Occipital lobe (tissue), 2 donors: ENCODE measurements around the gene RUNX2. TPM values are rescaled to one million over a fixed set of nuclear protein-coding genes. Genes with fewer than 3 reads are reported as not detected.
"Not testable (repeated sequence)": the region's sequence is repeated elsewhere in the genome, so short reads cannot be mapped to it uniquely, and the experiment has no call there.

Source experiments
- DNase-seq: peaks from one replicate; lab custom pipeline; 2025; lab: John Stamatoyannopoulos, UW
- total RNA-seq: library from RNA; depleted of rRNA; stranded (reverse); fragments of >200 nt; gene quantifications from one replicate; pipeline ENCODE4 v1.2.3, GENCODE V29; 2014

Gene RUNX2
- total RNA-seq, 1 donor from 2014 or later: 0.16 TPM

DNA sequence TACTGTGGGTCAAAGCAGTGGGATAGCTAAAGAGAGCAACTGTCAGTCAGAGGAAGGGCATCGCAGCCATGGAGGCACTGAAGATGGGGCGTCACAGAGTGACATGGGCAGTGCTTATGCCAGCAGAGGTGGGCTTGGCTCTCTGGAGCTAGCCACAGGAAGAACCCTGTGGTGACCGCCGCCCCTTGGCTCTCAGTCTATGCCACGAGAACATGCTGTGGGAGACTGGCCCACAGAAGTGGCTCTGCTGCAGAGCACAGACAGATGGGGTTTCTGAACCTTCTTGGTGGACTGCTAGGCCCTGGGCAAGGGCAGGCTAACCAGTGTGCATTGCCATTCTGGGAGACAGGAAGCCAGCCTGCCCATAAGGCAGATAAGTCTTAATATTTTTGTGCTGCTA is 339.6 kb downstream of the RUNX2 start:
- no peak for DNase-seq

DNA sequence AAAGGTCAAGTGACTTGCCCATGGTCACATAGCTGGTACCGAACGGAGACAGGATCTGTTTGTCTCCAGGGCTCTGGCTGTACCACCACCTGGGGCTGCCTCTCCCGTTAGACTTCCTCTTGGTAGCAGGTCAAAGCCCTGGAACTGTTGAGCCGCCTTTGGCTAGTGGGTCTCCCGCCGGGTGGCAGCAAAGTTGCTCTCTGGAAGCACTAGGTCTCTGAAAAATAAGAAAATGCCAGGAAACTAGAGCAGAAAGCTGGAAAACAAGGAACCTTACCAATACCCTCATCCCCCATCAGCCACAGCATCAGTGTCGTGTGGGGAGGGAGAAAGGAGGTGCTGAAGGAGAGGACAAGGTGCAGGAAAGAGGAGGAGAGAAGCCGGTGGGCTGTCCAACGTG is 340.6 kb downstream of the RUNX2 start:
- DNase-seq: no peak

DNA sequence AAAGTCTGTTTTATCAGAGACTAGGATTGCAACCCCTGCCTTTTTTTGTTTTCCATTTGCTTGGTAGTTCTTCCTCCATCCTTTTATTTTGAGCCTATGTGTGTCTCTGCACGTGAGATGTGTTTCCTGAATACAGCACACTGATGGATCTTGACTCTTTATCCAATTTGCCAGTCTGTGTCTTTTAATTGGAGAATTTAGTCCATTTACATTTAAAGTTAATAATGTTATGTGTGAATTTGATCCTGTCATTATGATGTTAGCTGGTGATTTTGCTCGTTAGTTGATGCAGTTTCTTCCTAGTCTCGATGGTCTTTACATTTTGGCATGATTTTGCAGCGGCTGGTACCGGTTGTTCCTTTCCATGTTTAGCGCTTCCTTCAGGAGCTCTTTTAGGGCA is 345.0 kb downstream of the RUNX2 start:
- not testable (repeated sequence) for DNase-seq

DNA sequence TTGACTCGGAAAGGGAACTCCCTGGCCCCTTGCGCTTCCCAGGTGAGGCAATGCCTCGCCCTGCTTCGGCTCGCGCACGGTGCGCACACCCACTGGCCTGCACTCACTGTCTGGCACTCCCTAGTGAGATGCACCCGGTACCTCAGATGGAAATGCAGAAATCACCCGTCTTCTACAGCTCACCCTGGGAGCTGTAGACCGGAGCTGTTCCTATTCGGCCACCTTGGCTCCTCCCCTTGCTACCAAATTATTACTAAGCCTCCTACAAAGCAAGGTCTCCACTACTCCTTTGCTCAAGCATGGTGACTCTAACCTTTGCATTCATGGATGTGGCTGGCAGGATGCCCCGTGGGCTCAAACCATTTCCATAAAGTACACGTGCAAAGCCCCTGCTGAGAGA is 347.0 kb downstream of the RUNX2 start:
- not testable (repeated sequence) for DNase-seq

DNA sequence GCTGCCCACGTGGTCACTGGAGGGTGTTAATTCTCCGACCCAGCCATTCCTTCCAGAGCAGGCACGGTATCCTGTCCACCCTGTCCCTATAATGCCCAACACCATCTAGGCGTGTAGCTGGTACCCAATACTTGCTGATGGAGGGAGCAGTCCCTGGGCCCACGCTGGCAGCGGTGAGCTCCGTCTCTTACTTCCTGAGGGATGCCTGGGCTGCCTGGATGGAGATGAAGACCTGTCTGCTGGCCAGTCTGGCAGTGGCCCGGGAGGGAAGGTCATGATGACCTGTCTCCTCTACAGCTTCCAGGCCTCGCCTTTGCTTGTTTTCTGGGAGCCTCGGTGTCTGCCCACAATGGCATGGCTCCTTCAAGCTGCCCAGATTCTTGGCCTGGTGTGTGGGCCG is 347.5 kb downstream of the RUNX2 start:
- DNase-seq: no peak

DNA sequence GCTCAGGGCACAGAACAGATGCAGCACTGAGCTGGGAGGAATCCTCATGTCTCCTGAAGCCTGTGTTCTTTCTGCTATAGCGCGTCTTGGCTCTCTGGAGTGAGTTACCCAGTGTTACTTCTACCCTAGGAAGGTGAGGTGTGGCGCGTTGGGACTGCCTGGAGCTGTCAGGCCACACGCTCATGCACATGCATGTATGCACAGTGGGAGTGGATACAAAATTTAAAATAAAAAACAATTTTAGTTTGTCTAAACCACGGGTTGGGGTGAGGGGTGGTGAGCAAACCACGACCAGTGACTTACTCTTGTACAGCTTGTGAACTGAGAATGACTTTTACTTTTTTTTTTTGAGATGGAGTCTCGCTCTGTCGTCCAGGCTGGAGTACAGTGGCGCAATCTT is 348.2 kb downstream of the RUNX2 start:
- DNase-seq: no peak

DNA sequence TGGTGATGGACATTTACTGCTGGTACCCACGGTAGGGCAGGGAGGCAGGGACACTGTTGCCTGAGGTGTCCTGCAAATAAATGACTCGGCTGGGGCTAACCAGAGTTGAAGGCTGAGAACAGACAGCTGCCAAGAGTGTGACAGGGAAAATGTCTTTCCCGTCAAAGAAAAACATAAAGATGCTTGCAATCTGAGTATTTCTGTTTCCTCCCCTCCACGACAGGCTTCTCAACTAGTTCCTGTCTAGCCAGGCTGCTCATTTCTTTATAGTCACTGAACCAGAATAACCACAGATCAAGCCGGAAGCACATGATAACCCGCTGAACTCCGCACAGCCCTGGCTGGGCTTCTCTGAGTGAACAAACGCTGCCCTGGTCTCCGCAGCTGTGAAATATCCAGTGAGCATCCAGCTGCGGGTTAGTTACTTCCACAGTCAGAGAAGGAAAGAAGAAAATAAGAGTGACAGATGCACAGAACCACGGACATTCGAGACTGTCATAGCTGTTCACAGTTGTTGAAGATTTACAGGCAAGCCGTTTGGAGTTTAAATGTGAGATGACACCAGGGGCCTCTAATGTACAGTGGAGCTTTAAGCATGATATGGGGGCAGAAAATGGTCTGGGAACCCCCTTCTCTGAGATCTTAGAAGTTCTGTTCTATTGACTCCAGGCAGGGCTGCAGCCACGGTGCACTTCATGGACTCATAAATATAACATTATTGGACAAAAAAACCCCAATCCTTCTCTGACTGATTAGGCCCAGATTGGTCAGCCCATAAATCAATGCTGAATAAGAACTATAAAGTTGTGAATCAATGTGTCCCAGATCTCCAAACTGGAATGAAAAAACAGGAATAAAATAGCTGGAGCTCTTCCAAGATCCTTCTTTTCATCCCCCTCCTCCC is 349.5 kb downstream of the RUNX2 start:
- no peak for DNase-seq

DNA sequence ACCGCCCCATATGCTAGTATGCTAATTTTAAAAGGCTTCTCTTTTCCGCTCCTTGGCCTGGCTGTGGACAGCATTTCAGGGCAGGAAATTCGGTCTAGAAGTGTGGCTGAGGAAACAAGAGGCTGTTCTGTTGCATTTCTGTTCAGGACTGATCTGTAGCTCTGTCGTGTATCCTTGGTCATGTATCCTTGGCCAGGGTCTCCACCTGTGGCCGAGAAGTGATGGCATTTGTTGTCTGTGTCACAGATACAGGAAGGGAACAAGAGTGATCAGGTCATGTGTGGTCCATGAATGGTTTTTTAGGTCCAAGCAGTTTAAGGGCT is 350.1 kb downstream of the RUNX2 start:
- no peak for DNase-seq

DNA sequence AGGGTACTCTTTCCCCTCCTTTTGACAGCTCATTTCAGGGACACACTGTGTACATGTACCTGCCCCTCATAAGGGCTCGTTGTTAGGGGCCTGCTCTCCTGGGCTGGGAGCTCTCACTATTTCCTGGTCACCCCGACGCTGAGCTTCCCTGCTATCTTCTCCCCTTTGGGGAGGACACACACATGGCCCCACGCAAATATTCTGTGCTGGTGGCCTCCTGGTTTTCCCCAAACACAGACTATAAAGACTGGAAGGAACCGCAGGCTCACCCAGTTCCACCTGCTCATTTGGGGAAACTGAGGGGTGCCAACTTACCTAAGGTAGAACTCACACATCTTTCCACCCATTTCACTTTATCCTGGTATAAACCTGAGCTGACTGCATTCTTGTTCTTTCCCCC is 351.0 kb downstream of the RUNX2 start:
- DNase-seq: no peak

DNA sequence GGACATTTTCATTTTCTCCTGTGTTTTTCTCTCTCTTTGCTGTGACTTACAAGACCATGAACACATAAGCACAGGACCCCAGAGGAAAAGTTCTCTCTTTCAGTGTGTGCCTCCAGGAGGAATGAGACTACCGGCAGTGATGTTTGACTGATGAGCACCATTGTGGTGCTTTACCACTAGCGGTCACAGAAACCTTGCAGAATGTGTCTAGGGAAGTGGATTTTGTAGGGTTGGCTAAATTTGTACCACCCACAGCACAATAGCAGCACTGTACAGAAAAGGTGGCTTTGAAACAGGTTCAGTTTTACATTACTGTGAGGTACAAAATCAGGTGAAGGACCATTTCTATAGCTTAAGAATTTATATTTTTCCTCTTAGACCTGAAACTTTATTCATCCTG is 351.5 kb downstream of the RUNX2 start:
- no peak for DNase-seq

DNA sequence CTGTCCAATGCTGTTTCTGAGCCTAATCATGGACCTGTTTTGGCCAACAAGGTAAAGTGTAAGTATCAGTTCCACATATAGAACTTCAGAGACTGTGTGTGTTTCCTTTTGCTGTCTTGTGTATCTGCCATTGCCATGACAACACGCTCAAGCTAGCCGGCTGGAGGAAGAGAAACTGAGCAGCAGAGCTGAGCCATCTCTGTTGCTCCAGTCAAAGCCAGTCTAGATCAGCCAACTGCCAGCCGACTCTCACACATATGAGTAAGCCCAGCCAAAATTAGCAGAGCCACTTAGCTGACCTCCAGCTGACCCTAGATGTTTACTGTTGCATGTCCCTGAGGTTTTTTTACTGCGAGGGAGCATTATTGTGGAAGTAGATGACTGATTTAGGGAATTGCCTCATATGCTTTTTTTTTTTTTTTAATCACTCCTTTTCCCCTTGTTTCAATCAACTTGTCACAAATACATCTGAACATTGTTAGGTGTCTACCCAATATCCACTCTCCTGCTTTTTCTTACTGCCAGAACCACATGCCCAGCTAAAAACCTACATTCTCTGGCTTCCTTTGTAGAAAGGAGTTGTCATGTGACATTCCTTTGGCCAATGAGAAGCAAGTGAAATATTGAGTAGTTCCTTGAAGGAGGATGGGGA is 353.9 kb downstream of the RUNX2 start:
- DNase-seq: no peak

DNA sequence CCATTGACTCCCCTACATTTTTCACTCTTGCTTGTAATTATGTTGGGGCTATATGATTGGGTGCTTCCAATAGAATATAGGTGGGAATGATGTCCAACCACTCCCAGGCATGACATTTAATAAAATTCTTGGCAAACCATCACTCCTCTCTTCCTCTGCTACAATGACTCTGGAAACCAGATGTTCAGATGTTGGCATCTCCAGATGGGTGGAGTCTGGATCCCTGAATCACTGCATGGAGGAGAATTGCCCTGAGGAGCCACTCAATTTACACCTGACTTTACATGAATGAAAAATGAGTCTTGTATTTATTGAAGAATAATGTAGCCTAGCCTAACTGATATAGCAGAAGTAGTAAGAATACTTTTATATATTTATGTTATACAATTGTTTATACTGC is 356.3 kb downstream of the RUNX2 start:
- no peak for DNase-seq

DNA sequence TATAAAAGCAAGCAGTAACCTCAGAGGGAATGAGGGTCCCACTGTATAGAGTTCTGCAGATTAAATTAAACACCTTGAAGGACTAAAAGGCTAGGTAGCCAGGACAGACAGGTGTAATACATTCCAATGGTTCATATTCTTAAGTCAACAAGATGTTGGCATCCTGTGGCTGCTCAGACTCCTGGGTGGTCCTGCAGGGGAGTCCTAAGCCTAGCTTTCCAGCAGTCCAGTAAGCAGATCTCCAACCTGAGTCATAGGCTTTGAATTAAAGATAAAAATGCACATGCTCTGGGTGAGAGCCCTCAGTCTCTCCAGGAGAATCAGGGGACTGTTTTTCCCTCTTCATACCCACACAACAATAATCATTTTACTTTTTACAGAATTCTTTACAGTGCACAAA is 356.9 kb downstream of the RUNX2 start:
- DNase-seq: no peak

DNA sequence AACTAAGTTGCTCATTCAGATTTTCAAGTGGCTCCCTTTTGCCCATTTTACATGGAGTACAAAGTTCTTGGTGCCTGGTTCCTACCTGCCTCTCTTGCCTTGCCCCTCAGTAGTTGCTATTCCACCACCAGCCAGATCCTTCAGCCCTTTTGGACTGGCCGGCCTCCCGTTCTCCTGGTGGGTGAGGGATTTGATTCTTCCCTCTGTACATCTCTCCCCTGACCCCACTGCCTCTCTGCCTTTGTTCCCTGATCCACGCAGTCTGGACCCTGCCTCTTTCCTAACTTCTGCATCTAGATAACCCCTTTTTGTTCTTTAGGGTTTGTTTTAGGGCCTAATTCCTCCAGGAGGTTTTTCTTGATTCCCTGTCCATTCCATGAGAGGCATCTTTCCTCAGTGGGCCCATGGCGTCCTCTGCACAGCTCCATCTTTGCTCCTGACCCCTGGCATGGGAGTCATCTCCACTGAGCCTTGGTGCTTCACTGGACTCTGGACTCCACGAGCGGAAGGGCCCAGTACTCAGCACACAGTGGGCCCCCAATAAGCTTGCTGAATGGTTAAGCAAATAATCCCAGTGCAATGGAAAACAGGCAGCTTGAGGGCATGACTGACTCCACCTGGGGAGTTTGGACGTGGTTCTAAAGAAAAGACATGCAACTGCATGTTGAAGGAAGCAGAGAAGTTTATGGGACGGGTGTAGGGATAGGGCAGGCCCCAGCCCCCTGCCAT is 358.9 kb downstream of the RUNX2 start:
- DNase-seq: no peak

DNA sequence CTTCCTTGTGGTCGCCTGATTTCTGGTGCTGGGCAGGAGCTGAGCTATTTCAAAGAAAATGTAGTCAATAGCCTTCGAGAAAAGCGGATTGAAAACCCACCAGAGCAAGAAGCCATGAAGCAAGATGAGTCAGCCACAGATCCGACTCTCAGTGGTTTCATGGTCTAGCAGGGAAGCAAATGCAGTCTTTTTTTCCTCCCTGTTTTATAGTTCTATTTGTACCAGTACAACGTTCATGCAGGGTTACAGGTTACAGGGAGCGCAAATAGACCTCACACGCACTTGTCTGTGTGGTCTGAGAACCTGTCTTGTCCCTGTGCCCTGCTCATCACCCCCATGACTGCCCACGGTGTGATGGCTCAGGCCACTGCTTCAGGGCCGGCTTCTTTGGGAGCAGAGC is 359.4 kb downstream of the RUNX2 start:
- no peak for DNase-seq

DNA sequence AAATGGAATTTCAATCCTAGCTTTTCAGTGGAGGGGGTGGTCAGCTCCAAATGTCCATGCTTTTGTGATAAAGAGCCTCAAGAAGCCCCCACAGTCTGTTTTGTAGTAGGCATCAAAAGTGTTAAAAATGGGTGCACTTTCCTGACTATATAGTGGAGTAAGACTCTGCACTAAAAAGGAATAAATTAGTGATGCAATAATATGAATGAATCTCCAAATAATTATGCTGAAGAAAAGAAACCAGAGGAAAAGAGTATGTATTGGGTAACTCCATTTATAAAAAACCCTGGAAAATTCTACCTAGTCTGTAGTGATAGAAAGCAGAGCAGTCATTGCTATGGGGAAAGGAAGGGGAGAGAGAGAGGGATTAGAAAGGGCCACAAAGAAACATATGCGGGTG is 360.1 kb downstream of the RUNX2 start:
- no peak for DNase-seq

DNA sequence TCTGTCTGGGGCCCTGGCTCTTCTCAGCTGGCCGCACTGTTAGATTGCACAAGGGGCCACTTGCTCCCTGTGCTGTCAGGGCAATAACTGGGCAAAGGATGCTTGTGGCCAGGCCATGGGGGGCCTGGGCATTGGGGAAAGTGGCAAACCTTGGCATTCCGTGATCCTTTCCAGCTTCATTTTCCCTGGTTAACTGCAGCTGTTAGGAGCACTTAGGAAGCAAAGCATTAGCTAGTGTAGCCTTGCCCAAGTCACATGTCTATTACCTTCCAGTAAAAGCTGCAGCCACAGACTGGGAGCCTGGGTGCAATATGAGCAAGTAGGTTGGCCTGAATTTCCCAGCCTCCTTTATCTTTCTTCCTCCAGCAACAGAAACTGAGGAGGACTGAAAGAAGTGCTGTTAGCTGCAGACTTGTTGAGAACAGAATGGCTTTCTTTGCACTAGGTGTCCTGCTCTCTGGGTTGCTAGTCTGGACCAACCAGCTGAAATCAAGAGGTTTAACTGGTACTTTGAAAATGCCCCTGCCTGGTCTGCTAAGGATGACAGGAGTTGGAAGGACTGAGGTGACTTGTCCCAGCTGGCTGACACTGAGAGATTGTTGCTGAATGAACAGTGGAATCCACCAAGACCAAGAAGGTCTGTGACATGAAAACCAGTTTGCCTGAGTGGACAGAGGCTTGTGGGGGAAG is 361.9 kb downstream of the RUNX2 start:
- no peak for DNase-seq

DNA sequence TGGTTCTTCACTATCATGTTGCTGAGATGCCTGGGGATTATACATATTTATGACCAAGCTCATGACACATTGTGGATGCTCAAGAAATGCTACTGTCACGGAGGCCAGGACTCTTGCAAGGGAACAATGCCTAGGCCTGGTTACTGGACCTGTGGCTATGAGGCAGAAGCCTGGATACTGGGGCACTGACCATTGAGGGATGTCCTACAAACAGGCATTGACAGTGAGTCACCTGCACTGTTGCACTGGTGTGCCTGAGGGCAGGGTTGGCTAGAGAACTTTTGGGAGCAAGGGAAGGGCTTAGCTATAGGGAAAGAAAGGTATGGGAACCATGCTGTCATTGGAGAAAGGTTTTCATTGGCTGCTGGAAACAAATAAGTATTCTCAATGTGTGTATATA is 362.7 kb downstream of the RUNX2 start:
- DNase-seq: no peak

DNA sequence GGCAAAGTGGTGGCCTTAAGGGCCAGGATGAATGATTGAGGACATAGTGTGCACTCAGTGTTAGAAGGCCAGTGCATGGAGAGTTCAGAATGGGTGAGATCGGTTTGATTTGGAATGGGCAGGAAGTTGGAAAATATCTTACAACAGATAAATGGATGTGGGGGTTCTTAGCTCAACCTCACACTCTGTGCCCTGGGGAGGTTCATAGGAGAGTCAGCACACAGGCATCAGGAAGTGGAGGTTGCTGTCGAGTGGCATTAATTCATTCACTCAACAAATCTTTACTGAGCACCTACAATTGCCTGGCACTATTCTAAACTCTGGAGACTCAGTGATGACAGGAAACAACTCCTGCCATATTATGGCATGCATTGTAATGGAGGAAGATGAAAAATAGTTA is 363.3 kb downstream of the RUNX2 start:
- DNase-seq: no peak

DNA sequence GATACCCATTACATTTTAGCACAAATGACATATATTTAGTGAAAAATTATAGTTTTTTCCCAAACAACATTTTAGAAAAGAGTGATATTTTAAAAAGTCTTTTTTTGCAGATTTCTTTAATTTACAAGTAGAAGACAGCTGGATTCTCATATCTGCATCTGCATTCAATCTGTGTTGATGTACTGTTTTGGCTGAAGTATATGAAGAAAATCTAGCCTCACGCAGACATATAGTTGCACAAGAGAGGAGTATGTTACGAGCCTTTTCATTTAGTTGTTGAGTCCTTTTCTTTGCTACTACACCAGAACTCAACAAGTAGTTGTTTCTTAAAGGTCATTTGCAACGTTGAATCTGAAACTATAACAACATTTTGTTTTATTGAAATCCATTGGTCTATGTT is 363.9 kb downstream of the RUNX2 start:
- DNase-seq: no peak

DNA sequence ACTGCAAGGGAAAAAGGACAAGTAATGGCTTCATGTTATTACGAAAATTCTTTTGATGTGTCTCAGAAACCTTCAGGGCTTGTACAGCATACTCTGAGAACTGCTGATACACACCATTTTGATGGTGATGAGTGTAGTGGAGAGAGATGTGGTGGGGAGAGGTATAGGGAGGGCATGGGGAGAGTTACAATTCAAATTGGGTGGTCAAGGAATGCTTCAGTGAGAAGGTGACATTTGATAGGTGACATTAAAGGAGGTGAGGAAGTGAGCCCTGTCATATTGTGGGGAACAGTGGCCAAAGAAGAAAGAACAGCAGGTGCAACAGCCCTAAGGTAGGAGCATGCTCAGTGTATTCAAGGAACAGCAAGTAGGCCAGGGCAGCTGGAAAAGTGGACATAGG is 368.6 kb downstream of the RUNX2 start:
- no peak for DNase-seq

DNA sequence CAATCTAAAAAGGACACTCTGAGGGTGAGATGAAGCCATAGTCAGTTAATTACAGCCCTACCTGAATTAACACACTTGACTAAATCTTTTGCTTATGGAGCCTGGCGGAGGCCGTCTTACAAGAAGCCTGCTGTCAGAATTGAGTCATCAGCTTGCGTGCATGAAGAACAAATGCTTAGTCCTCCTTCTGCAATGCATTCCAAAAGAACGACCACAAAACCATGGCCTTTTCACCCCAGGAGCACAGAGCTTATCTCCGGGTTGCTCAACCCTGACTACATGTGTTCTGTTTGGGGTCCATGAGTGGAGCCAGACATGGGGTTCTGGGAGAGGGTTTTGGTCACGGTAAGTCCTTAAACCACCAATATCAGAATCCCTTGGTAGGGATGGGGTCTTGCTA is 369.5 kb downstream of the RUNX2 start:
- DNase-seq: no peak
